Endothelial cell of umbilical vein (primary cell): ENCODE results near the gene SPATS1. TPM values are rescaled to one million over a fixed set of nuclear protein-coding genes. Genes with fewer than 3 reads are reported as not detected.

Experiments used
- BruUV-seq: library from RNA; stranded (reverse); fragments of 400-500 nt; replicated peaks from 2 replicates; lab custom pipeline; 2021; lab: Mats Ljungman, UMichigan
- CTCF ChIA-PET: fragments of 300-600, 350-600 bp; sonication (Branson Sonifier 250); formaldehyde crosslinking; loops from one replicate; lab custom pipeline; 2021; ENCODE audit warnings: antibody characterized with exemption, inconsistent platforms; lab: Charles Lee
- POLR2A ChIA-PET: fragments of 300-600, 350-600 bp; sonication (Branson Sonifier 250); formaldehyde crosslinking; loops from one replicate; lab custom pipeline; 2021; ENCODE audit warnings: antibody characterized with exemption, inconsistent platforms; lab: Charles Lee
- DNase-seq: peaks from one replicate; pipeline ENCODE4 v3.0.0-alpha.2; 2011; ENCODE audit warnings: low read depth, low spot score
- FAIRE-seq: peaks from 2 replicates; lab custom pipeline; 2011; peaks lifted over from hg19 to GRCh38; lab: Jason Lieb, UNC
- H2AFZ ChIP-seq: 2 replicates; pipeline ENCODE4 v1.6.0; 2012; ENCODE audit warnings: low read depth, low read length, control low read depth, inconsistent platforms
- H3K27ac ChIP-seq: 2 replicates; pipeline ENCODE4 v1.5.1; 2011; ENCODE audit warnings: low read depth, mild to moderate bottlenecking, control low read depth, low read length, moderate library complexity; ENCODE audit not compliant: insufficient read depth
- H3K27me3 ChIP-seq, 2 experiments: 2 replicates each; pipeline versions ENCODE4 v1.6.0 to v1.6.1; 2011; ENCODE audit warnings: low read length in 2 of 2, mixed read lengths in 1 of 2; ENCODE audit not compliant: control insufficient read depth in 2 of 2, insufficient read depth in 2 of 2
- H3K36me3 ChIP-seq, 2 experiments: 2 replicates in 1 of 2; 3 replicates in 1 of 2; pipeline ENCODE4 v1.5.1; 2011; ENCODE audit warnings: low read length in 2 of 2, mild to moderate bottlenecking in 1 of 2, moderate library complexity in 1 of 2; ENCODE audit not compliant: control insufficient read depth in 2 of 2, insufficient read depth in 2 of 2; ENCODE audit errors: extremely low read depth in 1 of 2
- H3K4me1 ChIP-seq: 3 replicates; pipeline ENCODE4 v1.5.1; 2011; ENCODE audit warnings: mild to moderate bottlenecking, low read length; ENCODE audit not compliant: control insufficient read depth, insufficient read depth; ENCODE audit errors: extremely low read depth
- H3K4me2 ChIP-seq: 2 replicates; pipeline ENCODE4 v1.6.1; 2011; ENCODE audit warnings: low read length, control low read depth, mixed read lengths; ENCODE audit not compliant: insufficient read depth
- H3K4me3 ChIP-seq, 3 experiments: fragments of 200-600 bp in 1 of 3; sonication (generic), shearing (Covaris generic) in 1 of 3; replicated peaks in 1 of 3; 2 replicates each; pipeline ENCODE4 v1.5.1; 2011 to 2016; ENCODE audit warnings: control low read depth in 3 of 3, low read length in 3 of 3, mild to moderate bottlenecking in 2 of 3, inconsistent platforms in 1 of 3, low read depth in 1 of 3, moderate library complexity in 1 of 3; ENCODE audit not compliant: insufficient read depth in 1 of 3
- H3K79me2 ChIP-seq: 2 replicates; pipeline ENCODE4 v1.6.0; 2012; ENCODE audit warnings: low read length, inconsistent platforms; ENCODE audit not compliant: control insufficient read depth, insufficient read depth
- H3K9ac ChIP-seq: replicated peaks from 2 replicates; pipeline ENCODE3; 2011; ENCODE audit warnings: low read length, control low read depth; ENCODE audit not compliant: insufficient read depth; ENCODE audit errors: extremely low read depth
- H3K9me1 ChIP-seq: replicated peaks from 3 replicates; pipeline ENCODE4 v1.6.0; 2011; ENCODE audit warnings: mild to moderate bottlenecking, low read length; ENCODE audit not compliant: control insufficient read depth, insufficient read depth; ENCODE audit errors: extremely low read depth
- H3K9me3 ChIP-seq: replicated peaks from 2 replicates; pipeline ENCODE4 v1.5.1; 2012; ENCODE audit warnings: low read length, inconsistent platforms; ENCODE audit not compliant: control insufficient read depth, insufficient read depth
- H4K20me1 ChIP-seq: replicated peaks from 2 replicates; pipeline ENCODE3; 2011; ENCODE audit warnings: mild to moderate bottlenecking, low read length; ENCODE audit not compliant: control insufficient read depth, insufficient read depth; ENCODE audit errors: extremely low read depth
- EZH2 ChIP-seq: IDR thresholded peaks from 2 replicates; pipeline ENCODE4 v1.6.1; 2012; ENCODE audit warnings: borderline replicate concordance, low read depth, mild to moderate bottlenecking, moderate library complexity, low read length, inconsistent platforms; ENCODE audit not compliant: severe bottlenecking
- FOS ChIP-seq: IDR thresholded peaks from 2 replicates; pipeline ENCODE4 v1.6.1; 2011; ENCODE audit warnings: mild to moderate bottlenecking, low read length, moderate library complexity, borderline replicate concordance; ENCODE audit not compliant: insufficient read depth
- GATA2 ChIP-seq: IDR thresholded peaks from 2 replicates; pipeline ENCODE4 v1.7.0; 2011; ENCODE audit warnings: low read depth, mild to moderate bottlenecking, moderate library complexity, mixed read lengths, low read length; ENCODE audit not compliant: insufficient read length, insufficient read depth
- JUN ChIP-seq: IDR thresholded peaks from 2 replicates; pipeline ENCODE4 v1.6.1; 2011; ENCODE audit warnings: borderline replicate concordance, low read depth; ENCODE audit not compliant: insufficient read length, insufficient read depth
- MAX ChIP-seq: IDR thresholded peaks from 2 replicates; pipeline ENCODE4 v1.6.1; 2011; ENCODE audit not compliant: insufficient read depth, insufficient read length
- MYC ChIP-seq: IDR thresholded peaks from one replicate; pipeline ENCODE4 v1.6.1; 2011; ENCODE audit warnings: mild to moderate bottlenecking, low read depth, low read length
- POLR2A ChIP-seq: IDR thresholded peaks from 2 replicates; pipeline ENCODE4 v1.6.1; 2012; ENCODE audit warnings: low read depth, mild to moderate bottlenecking, control low read depth, low read length
- POLR2AphosphoS5 ChIP-seq: IDR thresholded peaks from 2 replicates; pipeline ENCODE4 v1.6.1; 2012; ENCODE audit warnings: low read depth, mild to moderate bottlenecking, control low read depth, low read length, moderate library complexity; ENCODE audit not compliant: insufficient read depth
- dilution Hi-C: fragments of 300-500 bp; cut with MboI; formaldehyde crosslinking; loops from one replicate; pipeline ENCODE4 v1.15.0; 2019; ENCODE audit warnings: low sequenced_read_pairs; ENCODE audit not compliant: extremely low pct_ligation_motif_present
- intact Hi-C: fragments of 100-400 bp; cut with micrococcal nuclease; formaldehyde crosslinking; loops from one replicate; pipeline ENCODE4 v1.10.0; 2022
- polyA plus RNA-seq, 4 experiments: library from polyadenylated mRNA; depleted of rRNA in 3 of 4; stranded (reverse) in 3 of 4; unstranded in 1 of 4; fragments of >200 nt; gene quantifications; 2 replicates each; pipeline versions ENCODE4 v1.2.1 to v1.2.3, GENCODE V29; 2011 to 2012; ENCODE audit warnings: missing spikeins in 1 of 4
- total RNA-seq: library from RNA; stranded (reverse); gene quantifications from 2 replicates; pipeline ENCODE4 v1.2.3, GENCODE V29; 2021
- TF ChIP-seq, protein P1 (sequence below), 2 donors: IDR thresholded peaks; 1 replicate in 1 of 2; 2 replicates in 1 of 2; pipeline ENCODE4 v1.5.1; 2011; ENCODE audit warnings: low read length in 2 of 2, mild to moderate bottlenecking in 2 of 2, moderate library complexity in 2 of 2, control low read depth in 1 of 2, inconsistent platforms in 1 of 2, low read depth in 1 of 2; ENCODE audit not compliant: insufficient read depth in 1 of 2; ENCODE audit errors: extremely low read depth in 1 of 2

Gene SPATS1
- total and polyA plus RNA-seq, 2 donors (not counting 3 experiments of a cell fraction or from before 2014, with no cell fraction given): not detected

- Histone ChIP-seq H3K27me3 (peaks cover 32 to 46% of the 10 kb centered on the region in 2 experiments), H3K9me3 (no peaks in the 10 kb centered on the region), H3K79me2 (no peaks in the 10 kb centered on the region), H3K36me3 (no peaks in the 10 kb centered on the region), H3K4me3 (no peak overlapping the region), H3K27ac (no peak overlapping the region), H3K4me1 (no peaks in the 10 kb centered on the region), H2AFZ (no peak overlapping the region), H3K9me1 (no peaks in the 10 kb centered on the region), H3K4me2 (no peak overlapping the region), H3K9ac (no peak overlapping the region), H4K20me1 (no peaks in the 10 kb centered on the region)
- POLR2A ChIA-PET: no interaction called here
- dilution Hi-C loops (no loop called here), intact Hi-C loops (no loop called here)
- CTCF ChIA-PET: interaction anchor here (0.8 to 1.5 kb wide), 3 partner anchors 10 to 64 kb away, joined by 4 to 7 read pairs (median 4); partner anchors contain the start of genes AARS2 and SPATS1
- FAIRE-seq (no peak), DNase-seq (no peak)
- TF ChIP-seq JUN (no peak), MYC (no peak), POLR2A (no peak)
- BruUV-seq: no TSS peak
Measured at GRCh38 chr6:44332585-44332984, 9.9 kb upstream of the SPATS1 start.

- no peak for DNase-seq
- ChIA-PET POLR2A (no interaction called here), CTCF (interaction anchor here (1.2 to 1.5 kb wide), 2 partner anchors 9 to 20 kb away, joined by 4 to 7 read pairs; partner anchors contain the start of genes AARS2 and SPATS1)
- H3K27ac ChIP-seq: no peak overlapping the region
- BruUV-seq: no TSS peak
- H3K9me1 ChIP-seq: no peaks in the 10 kb centered on the region
- H3K4me1 ChIP-seq: no peaks in the 10 kb centered on the region
- H3K9me3 ChIP-seq: no peaks in the 10 kb centered on the region
- no peaks in the 10 kb centered on the region for H3K36me3 ChIP-seq
- TF ChIP-seq, protein P1, sequence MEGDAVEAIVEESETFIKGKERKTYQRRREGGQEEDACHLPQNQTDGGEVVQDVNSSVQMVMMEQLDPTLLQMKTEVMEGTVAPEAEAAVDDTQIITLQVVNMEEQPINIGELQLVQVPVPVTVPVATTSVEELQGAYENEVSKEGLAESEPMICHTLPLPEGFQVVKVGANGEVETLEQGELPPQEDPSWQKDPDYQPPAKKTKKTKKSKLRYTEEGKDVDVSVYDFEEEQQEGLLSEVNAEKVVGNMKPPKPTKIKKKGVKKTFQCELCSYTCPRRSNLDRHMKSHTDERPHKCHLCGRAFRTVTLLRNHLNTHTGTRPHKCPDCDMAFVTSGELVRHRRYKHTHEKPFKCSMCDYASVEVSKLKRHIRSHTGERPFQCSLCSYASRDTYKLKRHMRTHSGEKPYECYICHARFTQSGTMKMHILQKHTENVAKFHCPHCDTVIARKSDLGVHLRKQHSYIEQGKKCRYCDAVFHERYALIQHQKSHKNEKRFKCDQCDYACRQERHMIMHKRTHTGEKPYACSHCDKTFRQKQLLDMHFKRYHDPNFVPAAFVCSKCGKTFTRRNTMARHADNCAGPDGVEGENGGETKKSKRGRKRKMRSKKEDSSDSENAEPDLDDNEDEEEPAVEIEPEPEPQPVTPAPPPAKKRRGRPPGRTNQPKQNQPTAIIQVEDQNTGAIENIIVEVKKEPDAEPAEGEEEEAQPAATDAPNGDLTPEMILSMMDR (IDR thresholded peaks at IDR 0.05; ENCODE audit: extremely low read depth in 1 of 2, insufficient read depth in 1 of 2, low read depth in 1 of 2, low read length in 2 of 2): no peak
- TF ChIP-seq FOS (no peak), MAX (no peak), POLR2A (no peak), GATA2 (no peak), MYC (no peak), JUN (no peak), EZH2 (no peak), POLR2AphosphoS5 (no peak)
- peaks cover 25 to 40% of the 10 kb centered on the region in 2 experiments for H3K27me3 ChIP-seq
- dilution Hi-C loops: no loop called here
- H3K4me3 ChIP-seq: no peak overlapping the region
- H4K20me1 ChIP-seq: no peaks in the 10 kb centered on the region
- intact Hi-C loops: no loop called here
- FAIRE-seq: no peak
- no peak overlapping the region for H3K4me2 ChIP-seq
- H3K9ac ChIP-seq: no peak overlapping the region
- no peak overlapping the region for H2AFZ ChIP-seq
- no peaks in the 10 kb centered on the region for H3K79me2 ChIP-seq
Measured at GRCh38 chr6:44333273-44333919, 9.1 kb upstream of the SPATS1 start.
